Activated CD4-positive, alpha-beta T cell treated with anti-CD3 and anti-CD28 coated beads for 36 hours (primary cell): ENCODE results near the gene TRAP1. TPM values are rescaled to one million over a fixed set of nuclear protein-coding genes. Genes with fewer than 3 reads are reported as not detected.

ENCODE experiments used
- ATAC-seq: fragments of 200-7000 bp; cut with Tn5 transposase; one replicate; pipeline ENCODE4 v1.10.0; 2021; ENCODE audit warnings: mild to moderate bottlenecking, moderate library complexity
- CTCF ChIA-PET: fragments of 350-600 bp; sonication (Branson Sonifier 250); formaldehyde crosslinking; loops from one replicate; lab custom pipeline; 2021; ENCODE audit warnings: antibody characterized with exemption; lab: Charles Lee
- POLR2A ChIA-PET: fragments of 350-600 bp; sonication (Branson Sonifier 250); formaldehyde crosslinking; loops from one replicate; lab custom pipeline; 2021; ENCODE audit warnings: antibody characterized with exemption, inconsistent platforms; lab: Charles Lee
- DNase-seq: peaks from one replicate; pipeline ENCODE4 v3.0.0-alpha.2; 2020
- H3K27ac Mint-ChIP-seq: one replicate; pipeline ENCODE4 v1.8.0; 2021; ENCODE audit warnings: mixed read lengths
- H3K27me3 Mint-ChIP-seq: one replicate; pipeline ENCODE4 v1.8.0; 2021; ENCODE audit warnings: mixed read lengths
- H3K36me3 Mint-ChIP-seq: one replicate; pipeline ENCODE4 v1.8.0; 2021; ENCODE audit warnings: low read depth, mixed read lengths
- H3K4me1 Mint-ChIP-seq: one replicate; pipeline ENCODE4 v1.8.0; 2021; ENCODE audit warnings: mixed read lengths
- H3K4me3 Mint-ChIP-seq: one replicate; pipeline ENCODE4 v1.8.0; 2021; ENCODE audit warnings: mild to moderate bottlenecking, moderate library complexity, mixed read lengths
- H3K9me3 Mint-ChIP-seq: one replicate; pipeline ENCODE4 v1.8.0; 2021; ENCODE audit warnings: low read depth, mixed read lengths
- intact Hi-C, 2 experiments: fragments of 100-400 bp; cut with DNase I in 1 of 2; cut with micrococcal nuclease in 1 of 2; formaldehyde crosslinking; loops; one replicate each; pipeline versions ENCODE4 v1.14.2 to v1.15.1; 2022 to 2024; cut with DNase I, micrococcal nuclease
- total RNA-seq, 2 experiments: library from RNA; stranded (reverse); gene quantifications; one replicate each; pipeline ENCODE4 v1.2.3, GENCODE V29; 2021

The TRAP1 gene
- total RNA-seq, 2 experiments from 2014 or later: 306 to 360 TPM

DNA sequence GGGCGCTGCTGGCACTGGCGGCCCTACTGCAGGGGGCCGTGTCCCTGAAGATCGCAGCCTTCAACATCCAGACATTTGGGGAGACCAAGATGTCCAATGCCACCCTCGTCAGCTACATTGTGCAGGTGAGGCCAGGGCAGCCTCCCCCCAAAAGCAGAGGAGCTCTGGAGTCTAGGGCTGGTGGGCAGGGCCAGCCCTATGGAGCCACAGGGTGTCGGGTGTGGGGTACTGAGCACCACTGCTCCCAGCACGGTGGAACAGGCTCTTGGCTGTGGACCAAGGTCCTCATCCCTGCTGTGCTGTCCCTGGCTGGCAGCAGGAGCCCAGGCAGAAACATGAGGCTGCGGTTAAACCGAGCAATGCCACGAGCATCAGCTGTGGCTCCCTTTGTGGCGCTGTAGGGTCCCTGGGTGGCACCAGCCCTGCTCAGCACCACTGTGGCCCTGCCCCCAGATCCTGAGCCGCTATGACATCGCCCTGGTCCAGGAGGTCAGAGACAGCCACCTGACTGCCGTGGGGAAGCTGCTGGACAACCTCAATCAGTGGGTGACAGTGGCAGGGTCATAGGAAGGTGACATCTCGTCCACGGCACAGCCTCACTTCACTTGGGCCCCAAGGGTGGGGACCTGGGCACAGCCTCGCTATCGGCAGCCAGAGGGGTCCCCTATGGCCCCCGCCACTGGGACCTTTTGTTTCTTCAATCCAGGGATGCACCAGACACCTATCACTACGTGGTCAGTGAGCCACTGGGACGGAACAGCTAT, 61.7 kb downstream of the TRAP1 start:
- H3K27ac Mint-ChIP-seq: no peak overlapping the region
- intact Hi-C loops: no loop called here

DNA sequence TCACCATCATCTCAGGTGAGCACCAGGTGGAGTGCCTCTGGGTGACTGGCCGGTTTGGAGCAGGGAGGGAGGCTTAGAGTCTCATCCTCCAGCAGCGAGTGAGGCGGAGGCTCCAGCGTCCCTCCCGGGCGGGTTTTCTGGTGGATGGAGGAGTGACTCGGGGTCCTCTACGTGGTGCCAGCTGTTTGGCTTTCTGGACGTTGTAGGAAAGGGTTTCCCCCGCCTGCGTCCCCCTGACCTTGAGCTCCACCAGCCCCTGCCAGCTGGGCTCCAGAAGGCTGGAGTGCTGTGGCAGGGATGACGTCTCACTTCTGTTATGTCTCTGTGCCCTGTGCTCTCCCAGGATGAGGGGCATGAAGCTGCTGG, 62.3 kb downstream of the TRAP1 start:
- Mint-ChIP-seq H3K4me3 (no peak overlapping the region), H3K4me1 (peaks cover 4% of the 10 kb centered on the region), H3K9me3 (no peaks in the 10 kb centered on the region), H3K27me3 (no peaks in the 10 kb centered on the region), H3K27ac (no peak overlapping the region), H3K36me3 (peaks cover 26% of the 10 kb centered on the region)
- CTCF ChIA-PET: interaction anchor here (0.5 to 1.3 kb wide), 3 partner anchors 17 to 277 kb away, joined by 3 read pairs; no protein-coding TSS in a partner anchor
- POLR2A ChIA-PET: no interaction called here
- DNase-seq (no peak), ATAC-seq (no peak)
- intact Hi-C loops: no loop called here

More for the DNA sequence above, 61.7 kb downstream of the TRAP1 start:
- ChIA-PET POLR2A (no interaction called here), CTCF (interaction anchor here (0.5 to 1.3 kb wide), 3 partner anchors 18 to 277 kb away, joined by 3 read pairs; no protein-coding TSS in a partner anchor)
- H3K9me3 Mint-ChIP-seq: no peaks in the 10 kb centered on the region
- peaks cover 4% of the 10 kb centered on the region for H3K4me1 Mint-ChIP-seq
- H3K27me3 Mint-ChIP-seq: no peaks in the 10 kb centered on the region
- no peak for ATAC-seq
- H3K36me3 Mint-ChIP-seq: peaks cover 30% of the 10 kb centered on the region
- no peak for DNase-seq
- no peak overlapping the region for H3K4me3 Mint-ChIP-seq

DNA sequence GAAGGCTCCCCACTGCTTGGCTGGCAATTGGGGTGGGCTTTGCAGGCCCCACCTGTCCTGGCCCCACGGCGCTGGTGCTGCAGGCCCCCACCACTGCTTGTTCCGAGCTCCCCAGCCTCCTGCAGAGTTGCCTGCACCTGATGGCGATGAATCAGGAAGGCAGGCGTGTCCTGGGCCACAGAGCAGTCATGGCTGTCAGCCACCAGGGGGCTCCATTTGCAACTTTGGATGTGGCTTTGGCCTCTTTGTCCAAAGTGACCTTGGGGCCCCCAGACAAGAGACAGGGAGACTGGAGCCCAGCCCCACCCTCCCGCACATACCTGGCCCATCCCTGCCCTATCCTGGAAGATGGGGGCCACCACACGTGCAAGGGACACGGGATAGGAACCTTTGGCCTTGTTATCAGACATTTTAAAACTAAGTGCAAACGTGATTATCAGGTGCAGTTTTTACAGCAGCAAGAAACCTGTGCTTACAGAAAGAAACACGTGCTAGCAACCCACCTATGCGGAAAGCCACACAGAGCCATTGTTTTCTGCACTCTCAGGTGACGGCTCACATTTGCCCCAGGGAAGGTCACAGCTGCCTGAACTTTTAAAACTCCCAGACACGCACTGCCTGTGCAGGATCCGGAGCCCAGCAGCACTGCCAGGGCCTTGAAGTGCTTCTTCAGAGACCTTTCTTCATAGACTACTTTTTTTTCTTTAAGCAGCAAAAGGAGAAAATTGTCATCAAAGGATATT, 62.9 kb downstream of the TRAP1 start, which contains the start of gene DNASE1:
DNASE1 (plus strand) TSS at position 443 of the 743 bp plus-strand sequence. CDS start 683 bp downstream, outside the sequence.
- Mint-ChIP-seq H3K27me3 (no peaks in the 10 kb centered on the region), H3K9me3 (no peaks in the 10 kb centered on the region), H3K36me3 (peaks cover 20% of the 10 kb centered on the region), H3K4me3 (no peak within 1 kb of the TSS), H3K4me1 (peaks cover 4% of the 10 kb centered on the region), H3K27ac (peak within 1 kb of the TSS; percentile 34)
- POLR2A ChIA-PET: no interaction called here
- peak; percentile 92 for ATAC-seq
- CTCF ChIA-PET: interaction anchor here (0.6 to 1.3 kb wide), 7 partner anchors 14 to 125 kb away, joined by 3 to 6 read pairs (median 3); no protein-coding TSS in a partner anchor
- intact Hi-C loops: loop anchor here in 1 of 2 experiments (1.0 kb wide), 1 partner anchor 226 kb away; the partner anchor contains the start of gene CREBBP
- peak; percentile 82 for DNase-seq

DNA sequence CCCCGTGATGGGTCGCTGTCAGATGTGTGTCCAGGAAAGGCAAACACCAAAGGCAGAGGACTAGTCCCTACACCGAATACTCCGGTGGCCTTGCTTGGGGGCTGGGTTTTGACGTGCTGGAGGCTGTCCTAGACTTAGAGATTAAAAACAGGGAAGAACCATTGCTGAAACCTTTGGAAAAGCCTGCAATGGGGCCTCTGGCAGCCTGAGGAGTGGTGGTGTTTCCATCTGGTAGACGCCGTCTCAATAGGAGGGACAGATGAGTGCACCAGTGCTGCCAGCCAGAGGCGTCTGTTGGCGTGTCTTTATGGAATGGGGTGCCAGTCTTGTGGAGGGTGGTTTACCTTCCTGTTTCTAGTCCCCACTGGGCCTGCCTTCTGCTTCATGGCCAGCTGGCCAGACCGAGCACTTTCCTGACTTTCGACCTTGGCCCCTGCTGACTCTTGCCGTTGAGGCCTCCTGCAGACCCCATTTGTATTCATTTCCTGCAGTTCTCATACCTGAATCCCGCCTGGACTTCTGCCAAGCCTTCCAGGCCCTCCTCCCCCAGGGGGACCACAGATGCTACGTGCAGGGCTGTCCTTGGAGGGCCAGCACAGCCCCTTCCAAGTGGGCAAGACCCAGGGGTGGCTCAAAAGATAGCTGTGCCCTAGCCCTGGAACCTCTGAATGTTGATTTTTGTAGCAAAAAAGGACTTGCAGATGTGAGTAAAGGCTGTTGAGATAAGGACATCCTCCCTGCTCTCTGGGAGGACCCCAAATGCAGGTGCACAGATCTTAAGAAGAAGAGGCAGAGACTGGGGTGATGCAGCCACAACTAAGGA, 64.7 kb downstream of the TRAP1 start:
- POLR2A ChIA-PET: no interaction called here
- no peak for DNase-seq
- H3K4me3 Mint-ChIP-seq: no peak overlapping the region

GRCh38 chr16:3651461-3652372, 65.6 kb downstream of the TRAP1 start:
- peaks cover 7% of the 10 kb centered on the region for H3K36me3 Mint-ChIP-seq
- H3K9me3 Mint-ChIP-seq: no peaks in the 10 kb centered on the region
- H3K27me3 Mint-ChIP-seq: no peaks in the 10 kb centered on the region
- ATAC-seq (no peak), DNase-seq (no peak)
- intact Hi-C loops: no loop called here
- H3K4me1 Mint-ChIP-seq: no peaks in the 10 kb centered on the region
- no peak overlapping the region for H3K4me3 Mint-ChIP-seq
- ChIA-PET CTCF (interaction anchor here (0.6 kb wide), 1 partner anchor 1233 kb away, joined by 5 read pairs; no protein-coding TSS in a partner anchor), POLR2A (no interaction called here)
- no peak overlapping the region for H3K27ac Mint-ChIP-seq

More for the DNA sequence above, 64.7 kb downstream of the TRAP1 start:
- Mint-ChIP-seq H3K9me3 (no peaks in the 10 kb centered on the region), H3K4me1 (no peaks in the 10 kb centered on the region), H3K27me3 (no peaks in the 10 kb centered on the region), H3K36me3 (peaks cover 13% of the 10 kb centered on the region), H3K27ac (no peak overlapping the region)
- CTCF ChIA-PET: interaction anchor here (1.3 kb wide), 1 partner anchor 59 kb away, joined by 3 read pairs; no protein-coding TSS in a partner anchor
- intact Hi-C loops: no loop called here
- no peak for ATAC-seq

GRCh38 chr16:3650631-3651265, 66.6 kb downstream of the TRAP1 start:
- intact Hi-C loops: no loop called here
- Mint-ChIP-seq H3K27me3 (no peaks in the 10 kb centered on the region), H3K27ac (no peak overlapping the region), H3K4me1 (no peaks in the 10 kb centered on the region), H3K9me3 (no peaks in the 10 kb centered on the region), H3K4me3 (no peak overlapping the region), H3K36me3 (peaks cover 6% of the 10 kb centered on the region)
- ChIA-PET POLR2A (no interaction called here), CTCF (interaction anchor here (0.6 kb wide), 1 partner anchor 1234 kb away, joined by 5 read pairs; no protein-coding TSS in a partner anchor)
- DNase-seq: no peak
- no peak for ATAC-seq

DNA sequence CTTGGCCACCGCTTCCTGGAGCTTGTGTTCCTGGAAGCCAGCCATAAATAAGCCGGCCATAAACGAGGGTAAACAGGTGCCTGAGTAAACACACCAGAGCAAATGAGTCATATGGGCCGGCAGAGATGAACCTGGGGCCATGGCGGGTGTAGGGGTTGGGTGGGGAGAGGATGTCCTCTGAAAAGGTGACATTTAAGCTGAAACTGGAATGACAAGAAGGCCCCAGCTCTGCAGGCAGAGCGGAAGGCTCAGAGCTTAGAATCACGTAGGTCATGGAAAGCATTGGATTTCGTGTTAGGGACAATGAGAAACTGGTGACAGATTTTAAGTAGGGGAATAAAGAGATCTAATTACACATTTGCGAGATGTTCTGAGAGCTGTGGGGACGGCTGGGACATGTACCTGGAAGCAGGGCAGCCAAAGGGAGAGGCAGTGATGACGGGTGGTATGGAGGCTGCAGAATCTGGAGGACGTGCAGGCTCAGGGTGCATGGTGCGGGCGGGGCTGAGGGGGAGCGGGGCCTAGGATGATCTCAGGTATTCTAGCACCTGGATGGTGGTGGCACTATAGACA, 70.9 kb downstream of the TRAP1 start:
- no peaks in the 10 kb centered on the region for H3K36me3 Mint-ChIP-seq
- no peak overlapping the region for H3K27ac Mint-ChIP-seq
- POLR2A ChIA-PET: no interaction called here
- ATAC-seq: peak; percentile 23
- no peak for DNase-seq
- no peak overlapping the region for H3K4me3 Mint-ChIP-seq
- no peaks in the 10 kb centered on the region for H3K9me3 Mint-ChIP-seq
- CTCF ChIA-PET: interaction anchor here (1.1 to 1.4 kb wide), 2 partner anchors 9 to 291 kb away, joined by 3 read pairs; no protein-coding TSS in a partner anchor
- H3K4me1 Mint-ChIP-seq: no peaks in the 10 kb centered on the region
- intact Hi-C loops: no loop called here
- H3K27me3 Mint-ChIP-seq: no peaks in the 10 kb centered on the region

- no peaks in the 10 kb centered on the region for H3K9me3 Mint-ChIP-seq
- no peaks in the 10 kb centered on the region for H3K4me1 Mint-ChIP-seq
- no peak overlapping the region for H3K27ac Mint-ChIP-seq
- CTCF ChIA-PET: interaction anchor here (1.1 kb wide), 1 partner anchor 291 kb away, joined by 3 read pairs; no protein-coding TSS in a partner anchor
- H3K36me3 Mint-ChIP-seq: no peaks in the 10 kb centered on the region
- POLR2A ChIA-PET: no interaction called here
- no peaks in the 10 kb centered on the region for H3K27me3 Mint-ChIP-seq
- ATAC-seq (no peak), DNase-seq (no peak)
- intact Hi-C loops: no loop called here
- H3K4me3 Mint-ChIP-seq: no peak overlapping the region
These were observed 71.6 kb downstream of the TRAP1 start for GRCh38 chr16:3645504-3646347.

- no peak for ATAC-seq
- POLR2A ChIA-PET: no interaction called here
- Mint-ChIP-seq H3K4me1 (no peaks in the 10 kb centered on the region), H3K9me3 (no peaks in the 10 kb centered on the region), H3K36me3 (peaks cover 2% of the 10 kb centered on the region), H3K27ac (no peak overlapping the region), H3K27me3 (no peaks in the 10 kb centered on the region), H3K4me3 (no peak overlapping the region)
- intact Hi-C loops: no loop called here
- CTCF ChIA-PET: no interaction called here
- DNase-seq: no peak
These were observed 72.2 kb downstream of the TRAP1 start for GRCh38 chr16:3645108-3645503.
